Measurements from ENCODE around the gene SUGCT.

The SUGCT gene

DNA sequence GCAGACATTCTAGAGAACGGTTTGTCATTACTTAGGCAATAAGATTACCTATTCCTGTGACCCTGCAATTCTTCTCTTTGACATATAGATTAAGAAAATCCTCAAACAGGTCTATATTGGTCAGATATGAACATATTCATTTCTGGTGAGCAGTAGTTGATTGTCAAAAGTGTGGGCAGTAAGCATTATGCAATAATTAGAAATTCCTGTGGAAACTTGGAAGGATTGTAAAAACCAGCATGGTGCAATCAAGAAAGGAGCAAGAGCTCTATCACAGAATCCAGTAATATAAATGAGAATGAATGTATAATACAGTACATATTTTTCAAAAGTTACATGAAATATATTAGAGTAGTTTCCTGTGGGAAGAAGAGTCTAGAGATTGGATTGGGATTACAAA lies 406.5 kb downstream of the SUGCT start:
- no peak for DNase-seq

DNA sequence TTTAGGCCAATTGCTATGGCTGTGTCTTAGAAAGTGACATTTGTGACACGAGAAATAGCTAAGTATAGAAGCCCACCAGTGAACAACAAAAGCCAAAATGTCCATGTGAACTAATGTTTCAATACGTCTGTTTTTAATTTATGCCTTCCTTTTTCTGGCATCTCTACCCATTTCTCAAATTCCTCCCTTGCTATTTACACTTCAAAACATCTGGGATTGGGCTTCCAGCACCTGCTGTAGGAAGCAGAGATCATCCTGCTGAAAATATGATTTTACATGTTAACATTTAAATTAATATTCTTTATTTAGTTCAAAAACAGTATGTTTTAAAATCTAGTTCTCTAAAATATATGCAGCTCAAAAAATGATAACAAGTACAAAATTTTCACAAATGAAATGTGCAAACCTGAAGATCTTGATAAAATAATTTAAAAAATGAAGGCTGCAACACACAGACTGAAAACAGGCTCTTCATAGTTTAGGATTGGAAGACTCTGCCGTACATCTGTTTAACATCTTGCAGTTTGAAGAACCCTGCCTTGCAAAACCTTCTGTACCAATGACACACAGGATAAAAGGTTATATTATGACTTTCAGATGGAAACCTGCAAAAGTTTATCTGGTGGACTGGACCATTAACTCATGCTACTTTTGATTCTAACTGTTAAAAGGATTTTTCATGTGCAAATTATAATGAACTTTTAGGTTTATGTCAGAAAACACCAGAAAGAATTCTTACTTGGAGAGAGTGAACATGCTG lies 408.4 kb downstream of the SUGCT start:
- DNase-seq: no peak

DNA sequence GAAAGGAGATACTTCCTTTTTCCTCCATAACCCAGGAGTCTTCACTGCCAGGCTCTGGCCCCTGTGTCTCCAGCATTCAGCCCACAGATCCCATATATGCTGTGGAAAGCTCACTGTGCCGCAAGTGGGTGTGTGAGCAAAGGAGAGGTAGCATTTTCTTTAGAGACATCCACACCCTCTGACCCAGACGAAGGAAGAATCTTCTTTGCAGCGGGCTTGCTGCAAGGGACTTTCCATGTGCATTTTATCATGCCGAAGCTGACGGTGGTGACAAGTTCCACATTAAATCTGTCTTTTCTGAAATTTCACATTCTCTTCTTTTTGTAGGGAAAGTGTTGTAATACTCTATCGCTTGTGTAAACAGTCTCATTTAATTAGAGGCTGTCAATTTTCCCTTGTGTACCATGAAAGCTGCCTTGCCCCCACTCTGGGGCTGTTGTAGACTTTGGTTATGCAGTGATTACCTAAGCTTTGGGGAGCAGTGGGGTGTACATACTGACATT lies 409.5 kb downstream of the SUGCT start:
- no peak for DNase-seq

DNA sequence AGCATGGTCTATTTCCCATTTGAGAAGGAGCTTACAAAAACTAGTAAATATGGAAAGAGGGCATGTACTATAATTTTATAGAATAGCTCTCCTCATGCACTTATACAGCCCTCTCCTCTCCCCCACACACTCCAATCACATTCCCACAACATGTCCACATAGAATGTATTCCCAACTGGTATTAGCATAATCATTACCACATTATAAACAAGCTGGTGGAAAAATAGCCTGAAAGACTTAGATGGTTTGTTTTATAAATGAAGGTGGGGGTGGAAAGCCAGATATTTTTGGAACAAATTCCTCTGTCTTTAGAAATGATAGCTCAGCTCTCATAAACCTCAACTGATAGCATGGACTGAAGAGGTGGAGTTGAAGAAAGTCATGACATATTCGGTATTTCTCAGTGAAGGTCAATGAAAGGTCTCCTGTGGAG lies 410.1 kb downstream of the SUGCT start:
- no peak for DNase-seq

DNA sequence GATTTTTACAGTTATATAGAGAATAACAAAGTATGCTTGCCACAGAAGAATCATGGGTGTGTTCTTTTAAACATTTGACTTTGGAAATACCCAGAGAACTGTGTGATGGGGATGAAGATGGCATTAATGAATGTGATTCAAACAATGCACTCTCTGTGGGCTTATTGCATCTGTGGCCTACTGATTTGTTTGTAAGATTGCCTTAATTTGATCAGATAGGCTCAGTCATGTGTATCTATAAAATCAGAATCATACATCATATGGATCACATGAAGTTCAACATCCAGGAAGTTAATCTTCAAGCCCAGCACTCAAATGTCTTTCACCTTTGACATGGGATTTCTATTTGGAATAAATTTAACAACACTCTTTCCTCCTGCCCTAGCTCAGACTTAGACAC lies 410.9 kb downstream of the SUGCT start:
- DNase-seq: no peak

DNA sequence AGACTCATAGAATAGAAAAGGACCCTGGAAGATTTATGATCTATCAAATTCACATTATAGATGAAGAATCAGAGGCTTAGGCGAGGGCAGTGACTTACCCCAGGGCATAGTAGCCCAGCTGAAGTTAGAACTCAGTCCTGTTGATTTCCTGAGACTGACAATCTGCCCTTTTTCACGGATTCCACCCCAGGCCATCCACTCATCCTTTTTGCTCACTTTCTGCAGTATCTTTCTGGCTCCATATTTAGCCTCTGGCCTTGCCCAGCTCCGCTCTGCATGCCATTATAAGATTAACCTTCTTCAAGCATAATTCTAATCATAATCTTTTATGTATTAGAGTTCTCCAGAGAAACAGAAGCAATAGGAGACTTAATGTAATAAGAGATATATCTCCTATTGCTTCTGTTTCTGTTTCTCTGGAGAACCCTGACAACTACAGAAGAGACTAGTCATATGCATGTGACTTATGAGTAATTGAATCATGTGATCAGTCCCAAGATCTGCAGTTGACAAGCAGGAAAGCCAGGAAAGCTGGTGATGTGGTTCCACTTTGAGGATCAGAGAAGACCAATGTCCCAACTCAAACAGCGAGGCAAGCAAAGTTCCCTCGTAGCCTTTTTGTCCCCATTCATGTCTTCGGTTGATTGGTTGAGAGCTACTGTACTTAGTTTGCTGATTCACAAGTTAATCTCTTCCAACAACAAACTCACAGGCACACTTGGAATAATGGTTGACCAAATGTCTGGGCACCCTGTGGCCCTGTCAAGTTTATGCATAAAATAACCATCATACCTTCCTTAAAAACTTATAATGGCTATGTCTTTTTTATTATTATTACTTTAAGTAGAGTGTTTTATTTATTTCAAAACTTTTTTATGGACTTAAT lies 412.1 kb downstream of the SUGCT start:
- DNase-seq: no peak

DNA sequence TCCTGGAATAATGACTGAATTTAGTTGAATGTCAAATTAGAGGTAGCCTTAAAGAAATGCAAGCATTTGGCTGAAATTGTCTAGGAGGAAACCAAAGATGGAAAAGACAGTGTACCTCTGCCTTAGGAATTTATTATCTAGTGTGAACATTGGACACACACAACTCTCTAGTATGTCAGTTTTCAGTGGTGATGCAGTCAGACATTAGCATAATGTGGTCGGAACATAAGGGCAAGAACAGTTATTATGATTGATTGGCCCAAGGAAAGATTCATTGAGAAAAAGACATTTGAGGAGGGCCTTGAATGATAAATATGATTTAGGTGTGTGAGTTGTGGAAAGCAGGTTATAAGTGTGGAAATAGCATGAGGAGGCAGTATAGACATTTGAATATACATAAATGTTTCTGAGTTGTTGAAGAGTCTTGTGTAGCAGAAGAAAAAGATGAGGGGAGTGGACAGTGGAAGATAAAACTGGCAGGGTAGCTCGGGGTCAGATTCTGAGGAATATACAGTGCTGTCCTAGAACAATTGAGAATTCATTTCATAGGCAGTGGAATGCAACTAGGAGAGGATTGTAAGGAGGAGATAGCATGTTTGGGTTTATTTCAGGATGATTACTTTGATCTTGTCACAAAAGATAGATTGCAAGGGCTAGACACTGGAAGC lies 414.7 kb downstream of the SUGCT start:
- DNase-seq: no peak

DNA sequence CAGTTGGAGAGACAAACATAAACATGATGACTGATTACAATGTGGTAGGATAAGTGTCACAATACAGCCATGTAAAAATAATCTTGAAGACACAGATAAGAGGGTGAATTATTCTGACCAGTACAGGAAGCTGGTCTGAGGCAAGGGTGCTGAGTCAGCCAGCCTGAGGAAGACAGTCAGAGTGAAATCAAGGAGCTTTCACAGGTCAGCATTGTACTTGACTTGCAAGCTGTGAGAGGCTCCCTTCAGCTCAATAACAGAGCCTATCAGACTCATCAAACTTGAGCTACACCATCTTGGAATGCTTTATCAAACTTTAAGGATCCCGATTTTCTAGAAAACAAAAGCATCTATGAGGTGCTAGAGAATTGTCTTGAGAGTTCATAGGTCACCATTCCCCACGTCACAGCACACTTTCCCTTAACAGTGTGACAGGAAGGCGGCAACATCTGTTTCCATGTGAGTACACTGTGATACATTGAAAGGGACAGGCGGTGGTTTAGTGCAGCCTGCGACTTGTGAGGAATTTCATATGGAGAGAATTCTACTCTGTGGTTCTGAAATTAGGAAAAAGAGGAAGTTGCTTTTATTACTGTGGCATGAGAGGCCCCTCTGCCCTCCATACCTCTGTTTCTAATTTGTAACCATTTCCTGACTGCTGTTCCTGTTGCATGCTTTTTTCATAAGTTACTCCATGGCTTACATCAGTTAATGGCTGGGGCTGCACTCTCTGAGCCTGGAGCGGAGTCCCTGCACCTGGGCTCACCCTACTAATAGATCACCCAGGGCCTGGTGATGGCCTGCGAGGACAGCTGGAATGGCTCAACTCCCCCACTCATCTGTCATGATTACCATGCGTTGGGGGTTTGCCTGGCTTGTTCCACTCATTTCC lies 417.1 kb downstream of the SUGCT start:
- no peak for DNase-seq

DNA sequence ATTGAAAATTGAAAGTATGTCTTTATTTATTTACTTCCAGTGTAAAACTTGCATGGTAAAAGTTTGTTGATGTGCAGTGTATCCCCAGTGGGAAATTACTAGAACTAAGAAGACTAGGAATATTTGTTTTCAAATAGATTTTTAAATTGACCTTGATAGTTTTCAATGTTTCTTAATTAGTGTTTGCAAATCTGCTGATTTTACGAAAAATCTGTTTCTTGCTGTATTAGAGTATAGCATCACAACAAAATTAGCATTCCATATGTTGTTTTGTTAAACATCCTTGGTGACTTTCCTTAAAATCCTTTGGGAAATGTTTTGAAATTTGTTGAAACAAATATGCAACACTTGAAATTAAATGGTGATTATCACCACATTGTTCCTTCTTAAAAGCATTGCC lies 425.9 kb downstream of the SUGCT start:
- no peak for DNase-seq

DNA sequence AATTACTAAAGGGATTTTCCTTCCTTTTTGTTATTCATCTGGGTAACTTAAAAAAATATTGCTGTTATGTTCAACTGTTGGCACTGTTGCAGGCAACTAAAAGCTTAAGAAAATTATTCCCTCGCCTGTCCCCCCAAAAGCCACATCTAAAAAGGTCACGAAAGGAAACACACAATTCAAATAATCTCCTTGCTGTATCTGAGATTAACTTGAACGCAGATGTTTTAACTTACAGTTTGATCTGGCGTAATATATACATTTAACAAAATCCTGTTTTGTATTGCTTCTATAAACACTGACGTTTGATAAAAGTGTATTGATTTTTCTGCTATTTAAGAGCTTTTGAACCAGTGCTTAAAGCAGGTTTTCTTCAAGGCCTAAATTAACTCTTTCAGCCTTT lies 432.1 kb downstream of the SUGCT start:
- DNase-seq: no peak

DNA sequence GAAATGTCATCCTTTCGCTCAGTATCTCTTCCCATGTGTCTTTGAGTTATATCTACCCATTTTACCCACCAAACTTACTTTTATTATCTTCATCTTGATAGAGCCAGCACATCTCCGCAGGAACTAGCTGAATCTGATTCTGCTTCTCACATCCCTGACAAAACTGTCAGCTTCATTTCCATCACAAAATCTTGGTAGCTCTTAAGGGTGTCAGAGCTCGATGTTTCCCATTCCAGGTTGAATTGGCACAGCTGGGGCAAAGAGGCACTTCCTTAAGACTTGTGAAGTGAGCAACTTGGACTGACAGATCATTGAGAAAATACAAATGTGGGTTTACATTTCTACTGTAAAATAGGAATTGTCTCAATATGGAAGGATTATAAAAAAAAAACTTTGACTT lies 434.5 kb downstream of the SUGCT start:
- DNase-seq: no peak

DNA sequence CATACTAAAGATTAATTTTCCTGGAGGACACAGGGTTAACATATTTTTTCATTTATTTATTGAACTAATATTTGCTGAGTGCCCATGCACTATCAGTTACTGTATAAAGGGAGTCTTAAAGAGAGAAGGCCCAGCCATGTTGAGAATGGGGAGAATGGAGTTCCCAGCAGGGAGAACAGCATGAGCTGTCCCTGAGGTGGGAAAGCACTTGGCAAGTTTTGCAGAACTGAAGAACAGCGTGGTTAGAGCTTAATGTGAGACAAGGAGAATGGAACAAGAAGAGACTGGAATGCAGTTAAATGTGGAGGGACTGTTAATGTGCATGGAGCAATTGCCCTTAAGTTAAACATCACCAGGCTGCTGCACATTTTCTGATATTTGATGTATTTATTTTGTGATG lies 435.4 kb downstream of the SUGCT start:
- no peak for DNase-seq

DNA sequence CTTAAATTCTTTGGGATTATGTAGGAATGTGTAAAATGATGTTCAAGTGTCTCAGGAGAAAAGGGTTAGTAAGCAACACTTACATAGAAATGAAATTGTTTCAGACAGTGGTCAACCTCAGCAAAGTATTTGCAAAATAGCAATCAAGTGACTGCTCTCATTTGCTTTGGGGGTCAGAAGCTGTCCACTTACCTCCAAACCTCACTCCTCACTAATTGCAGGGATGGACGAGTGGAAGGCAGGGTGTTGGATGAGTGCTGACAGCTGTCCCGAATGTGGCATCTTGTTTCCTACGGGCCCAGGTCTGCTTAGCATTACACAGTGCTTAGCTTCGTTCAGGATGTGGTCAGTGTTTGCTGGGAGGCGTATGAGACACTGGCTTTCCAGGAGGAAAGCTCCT lies 437.0 kb downstream of the SUGCT start:
- DNase-seq: no peak

DNA sequence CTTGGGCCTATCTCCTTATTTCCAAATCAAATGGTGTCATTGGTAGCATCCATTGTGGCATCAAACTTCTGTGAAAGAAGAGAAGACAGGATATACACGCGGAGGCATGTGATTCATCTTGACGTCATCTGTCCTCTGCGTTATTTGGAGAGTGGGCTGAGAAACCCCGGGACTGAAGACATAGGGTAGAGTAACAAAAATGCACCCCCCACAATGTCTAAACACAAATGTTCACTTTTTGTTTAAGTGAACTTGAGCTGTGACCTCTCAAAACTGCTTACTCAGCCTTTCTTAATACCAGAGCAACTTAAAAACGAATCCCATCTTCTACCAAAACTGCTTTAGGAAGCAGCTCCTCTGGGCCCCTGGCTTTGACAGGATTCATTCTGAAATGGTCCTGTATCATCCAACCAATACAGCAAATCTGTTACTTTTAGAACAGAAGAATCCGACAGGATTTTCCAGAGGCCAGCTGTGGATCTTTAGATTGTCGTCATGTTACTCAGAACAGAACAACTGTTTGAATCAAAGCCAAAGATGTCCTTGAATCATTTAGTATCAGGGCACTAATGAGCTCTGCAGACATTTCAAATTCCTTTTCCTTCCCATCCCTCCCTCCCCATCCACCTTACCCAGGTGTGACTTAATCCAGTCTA lies 438.1 kb downstream of the SUGCT start:
- DNase-seq: no peak

DNA sequence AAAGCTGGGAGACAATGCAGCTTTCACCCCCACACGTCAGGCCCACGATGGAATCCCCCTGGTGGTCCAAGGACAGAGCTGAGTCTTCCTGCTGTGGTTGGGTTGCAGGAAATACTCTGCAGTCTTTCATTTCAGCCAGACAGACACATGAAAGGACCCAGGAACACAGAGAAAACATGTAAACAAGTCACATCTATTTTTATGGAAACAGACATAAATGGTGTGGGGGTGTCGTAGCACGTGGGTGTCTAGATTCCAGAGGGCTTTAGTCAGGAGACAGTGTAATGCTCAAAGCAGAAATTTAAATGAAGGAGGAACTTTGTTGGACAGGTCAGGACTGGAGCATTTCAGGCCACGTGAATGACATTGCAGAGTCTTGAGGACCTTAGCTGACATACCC lies 444.6 kb downstream of the SUGCT start:
- no peak for DNase-seq

DNA sequence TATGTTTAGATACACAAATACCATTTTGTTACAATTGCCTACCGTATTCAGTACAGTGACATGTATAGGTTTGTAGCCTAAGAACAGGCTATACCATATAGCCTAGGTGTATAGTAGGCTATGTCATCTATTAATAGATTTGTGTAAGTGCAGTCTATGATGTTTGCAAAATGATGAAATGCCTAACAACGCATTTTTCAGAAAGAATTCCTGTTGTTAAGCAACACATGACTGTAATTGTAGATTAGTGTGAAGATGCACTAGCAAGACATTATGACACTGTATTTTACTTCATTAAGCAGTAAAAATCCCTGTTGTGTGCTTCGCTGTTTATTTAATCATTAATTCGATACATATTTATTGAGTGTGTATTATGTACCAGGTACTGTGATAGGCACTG lies 446.0 kb downstream of the SUGCT start:
- no peak for DNase-seq

DNA sequence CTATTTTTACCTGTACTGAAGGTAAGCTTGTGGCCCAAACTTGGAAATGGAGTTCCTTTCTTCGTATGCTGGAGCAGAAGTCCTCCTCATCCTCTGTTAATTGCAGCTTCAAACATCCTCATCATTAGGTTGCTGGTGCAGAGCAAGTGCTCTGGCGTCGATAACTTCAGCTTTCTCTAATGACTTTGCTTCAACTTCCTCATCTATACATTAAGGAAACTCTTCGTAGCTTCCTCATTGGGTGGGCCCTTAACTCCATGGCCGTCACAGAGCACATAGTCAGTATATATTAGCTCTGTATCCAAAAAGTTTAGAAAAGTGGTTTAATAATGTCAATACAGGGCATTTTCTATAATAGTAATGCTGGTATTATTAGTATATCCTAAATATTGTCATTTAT lies 447.7 kb downstream of the SUGCT start:
- DNase-seq: no peak

DNA sequence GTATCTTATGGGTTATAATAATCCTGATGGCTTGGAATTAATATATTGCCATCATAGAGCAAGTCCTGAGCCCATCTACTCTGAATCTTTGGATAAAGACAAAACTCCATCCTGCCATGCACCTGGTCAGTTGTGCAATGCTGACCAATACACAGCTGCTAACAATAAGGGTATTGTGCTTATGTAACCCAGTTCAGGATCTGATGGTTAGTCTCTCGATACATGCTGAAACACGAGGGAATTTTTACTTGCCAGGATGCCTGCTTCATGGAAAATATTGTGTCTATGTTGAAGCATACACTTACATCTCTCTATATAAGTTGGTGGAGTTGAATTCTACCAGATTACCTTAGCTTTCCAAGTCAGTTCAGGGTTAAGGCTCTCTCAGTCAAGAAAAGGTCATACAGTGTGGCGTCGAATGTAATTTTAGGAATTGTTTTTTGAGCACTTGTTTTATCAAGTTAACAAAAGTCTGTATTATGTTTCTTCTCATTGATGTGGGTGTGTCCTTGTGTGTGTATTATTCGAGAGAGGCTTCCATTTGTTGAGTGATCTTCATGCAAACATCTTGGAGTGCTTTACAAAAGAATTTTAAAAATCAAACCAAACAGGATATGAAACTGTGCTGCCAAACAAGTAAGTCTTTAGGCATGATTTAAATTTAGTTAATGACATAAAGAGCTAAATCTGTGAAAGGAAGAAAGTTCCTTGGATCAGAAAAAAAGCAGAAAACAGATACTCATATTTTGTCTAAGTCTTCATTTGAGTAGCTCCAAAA lies 449.1 kb downstream of the SUGCT start:
- DNase-seq: no peak

DNA sequence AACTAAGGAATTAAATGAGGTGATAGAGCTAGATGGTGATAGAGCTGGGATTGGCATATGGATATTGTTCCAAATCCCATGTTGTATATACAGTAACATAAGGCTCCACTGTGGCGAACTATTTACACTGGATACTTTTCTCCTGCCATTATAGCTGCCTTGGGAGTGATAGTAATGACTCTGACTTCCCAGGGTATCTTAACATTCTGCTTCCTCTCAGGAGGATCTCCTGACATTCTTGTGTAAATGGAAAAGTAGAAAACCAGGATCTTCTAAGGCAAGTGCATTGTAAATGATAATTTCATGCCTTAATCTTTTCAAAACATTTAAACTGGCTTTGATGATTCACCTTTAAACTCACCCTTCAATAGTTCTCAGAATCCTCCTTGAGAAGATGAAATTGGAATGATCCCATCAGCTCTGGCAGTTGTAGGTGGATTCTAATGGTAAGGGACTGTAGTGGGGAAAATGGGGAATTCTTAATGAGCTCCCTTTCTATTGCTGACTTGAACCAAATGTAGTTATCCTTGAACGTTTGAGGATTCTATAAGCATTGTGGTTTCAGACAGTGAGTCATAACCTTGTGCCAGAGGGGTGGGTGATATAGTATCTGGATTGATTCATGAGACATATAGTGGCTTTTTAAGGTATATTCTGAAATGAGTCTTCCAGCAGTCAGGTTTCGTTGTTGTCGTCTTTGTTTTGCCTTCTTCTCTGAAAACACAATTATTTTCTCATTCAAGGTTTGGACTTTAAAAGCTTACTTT lies 450.0 kb downstream of the SUGCT start:
- DNase-seq: no peak

DNA sequence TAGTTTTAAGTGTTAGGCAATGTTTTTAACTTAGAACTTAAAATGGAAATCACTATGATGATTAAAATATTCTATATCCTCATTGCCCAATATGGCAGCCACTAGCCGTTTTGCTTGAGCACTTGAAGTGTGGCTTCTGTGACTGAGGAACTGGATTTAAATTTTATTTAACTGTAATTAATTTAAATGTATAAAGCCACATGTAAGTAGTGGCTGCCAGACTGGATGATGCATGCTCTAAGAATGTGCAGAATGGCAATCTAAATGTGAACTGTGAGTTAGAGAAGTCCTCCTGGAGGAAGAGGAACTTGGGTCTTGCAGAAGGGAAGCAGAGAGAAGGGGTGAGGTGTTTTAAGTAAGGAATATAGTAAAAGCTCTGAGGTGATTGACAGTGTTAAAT lies 451.4 kb downstream of the SUGCT start:
- no peak for DNase-seq
